ENCODE results near the gene BRD7. TPM values are rescaled to one million over a fixed set of nuclear protein-coding genes. Genes with fewer than 3 reads are reported as not detected.

BRD7 gene

GRCh38 chr16:50267651-50268050, 101.1 kb downstream of the BRD7 start:
- Histone ChIP-seq H4K8ac (ENCODE audit: low read depth, low read length) (no peak overlapping the region), H3K9ac (ENCODE audit: low read depth, low read length, poor library complexity) (no peak overlapping the region), H3K4me2 (ENCODE audit: insufficient read depth, low read length, poor library complexity, severe bottlenecking) (no peak overlapping the region), H2BK15ac (ENCODE audit: low read length) (no peak overlapping the region), H3K4me1 (ENCODE audit: control insufficient read depth in 2 of 2, insufficient read depth in 1 of 2, low read depth in 1 of 2, low read length in 2 of 2) (peaks cover 4 to 5% of the 10 kb centered on the region in 2 donors), H3K36me3 (replicated peaks in 1 of 2; ENCODE audit: control insufficient read depth in 2 of 2, insufficient read depth in 2 of 2, low read length in 2 of 2) (no peaks in the 10 kb centered on the region), H3K4ac (ENCODE audit: low read length) (no peak overlapping the region), H2AFZ (ENCODE audit: low read length) (no peak overlapping the region), H2BK12ac (ENCODE audit: low read length) (no peak overlapping the region), H3K18ac (ENCODE audit: low read length) (no peak overlapping the region), H3K27me3 (ENCODE audit: control insufficient read depth in 3 of 3, insufficient read depth in 3 of 3, low read depth in 1 of 3, low read length in 3 of 3) (peaks cover 0 to under 1% (median 0%) of the 10 kb centered on the region in 3 experiments), H3K9me3 (replicated peaks in 1 of 2; ENCODE audit: control insufficient read depth in 2 of 2, insufficient read depth in 1 of 2, low read depth in 1 of 2, low read length in 2 of 2) (no peaks in the 10 kb centered on the region), H2BK120ac (ENCODE audit: low read depth, low read length) (no peak overlapping the region), H3K4me3 (ENCODE audit: low read length in 2 of 2) (no peak overlapping the region), H2BK5ac (ENCODE audit: low read length) (no peak overlapping the region), H4K91ac (ENCODE audit: low read depth, low read length, poor library complexity) (no peak overlapping the region), H3K79me1 (ENCODE audit: low read depth, low read length) (no peaks in the 10 kb centered on the region), H2AK5ac (ENCODE audit: low read depth, low read length) (no peak overlapping the region), H3K14ac (ENCODE audit: low read length) (no peak overlapping the region), H3K23ac (ENCODE audit: low read depth, low read length, poor library complexity) (no peak overlapping the region), H3K27ac (replicated peaks; ENCODE audit: low read length) (no peak overlapping the region)
- no CpG with 5 or more reads among the region's 3 CpGs for WGBS, 2 donors (ENCODE audit: extremely low coverage in 2 of 2, insufficient read length in 2 of 2, insufficient replicate concordance in 1 of 2)
- DNase-seq (ENCODE audit: low spot score) = no peak

DNA sequence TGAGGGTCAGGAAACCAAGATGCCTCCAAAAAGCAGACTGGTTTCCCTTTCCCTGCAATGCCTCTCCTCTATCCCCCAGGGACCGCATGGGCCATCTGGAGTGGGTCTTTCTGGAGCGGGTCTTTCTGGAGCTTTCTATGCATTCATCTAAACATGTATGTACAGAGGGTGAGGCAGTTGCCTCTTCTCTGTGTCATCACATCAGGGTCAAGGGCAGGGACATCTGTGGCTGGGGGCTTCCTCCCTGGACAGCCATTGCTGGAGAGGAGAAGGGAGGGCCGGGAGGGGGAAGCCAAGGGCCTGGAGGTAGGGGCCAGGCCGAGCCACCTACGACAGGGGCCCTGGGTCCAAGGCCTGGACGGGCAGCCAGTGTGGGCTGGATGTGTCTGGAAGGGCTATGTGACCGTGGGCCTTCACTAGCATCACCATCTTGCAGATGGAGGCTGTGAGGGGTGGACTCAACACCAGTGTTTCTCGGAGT, 101.6 kb downstream of the BRD7 start:
- no peak overlapping the region for H2BK15ac ChIP-seq (ENCODE audit: low read length)
- H2AFZ ChIP-seq (ENCODE audit: low read length) = no peak overlapping the region
- no peak overlapping the region for H3K4ac ChIP-seq (ENCODE audit: low read length)
- H3K27me3 ChIP-seq (ENCODE audit: control insufficient read depth in 3 of 3, insufficient read depth in 3 of 3, low read depth in 1 of 3, low read length in 3 of 3) = peaks cover 0 to 3% (median 0%) of the 10 kb centered on the region in 3 experiments
- H3K9me3 ChIP-seq (replicated peaks in 1 of 2; ENCODE audit: control insufficient read depth in 2 of 2, insufficient read depth in 1 of 2, low read depth in 1 of 2, low read length in 2 of 2) = no peaks in the 10 kb centered on the region
- H3K27ac ChIP-seq (replicated peaks; ENCODE audit: low read length) = no peak overlapping the region
- no peaks in the 10 kb centered on the region for H3K36me3 ChIP-seq (replicated peaks in 1 of 2; ENCODE audit: control insufficient read depth in 2 of 2, insufficient read depth in 2 of 2, low read length in 2 of 2)
- DNase-seq (ENCODE audit: low spot score) = no peak
- H4K91ac ChIP-seq (ENCODE audit: low read depth, low read length, poor library complexity) = no peak overlapping the region
- H2AK5ac ChIP-seq (ENCODE audit: low read depth, low read length) = no peak overlapping the region
- no peak overlapping the region for H2BK12ac ChIP-seq (ENCODE audit: low read length)
- no CpG with 5 or more reads among the region's 8 CpGs for WGBS, 2 donors (ENCODE audit: extremely low coverage in 2 of 2, insufficient read length in 2 of 2, insufficient replicate concordance in 1 of 2)
- H3K4me3 ChIP-seq (ENCODE audit: low read length in 2 of 2) = no peak overlapping the region
- H3K79me1 ChIP-seq (ENCODE audit: low read depth, low read length) = no peaks in the 10 kb centered on the region
- peaks cover 4 to 5% of the 10 kb centered on the region in 2 donors for H3K4me1 ChIP-seq (ENCODE audit: control insufficient read depth in 2 of 2, insufficient read depth in 1 of 2, low read depth in 1 of 2, low read length in 2 of 2)
- H2BK120ac ChIP-seq (ENCODE audit: low read depth, low read length) = no peak overlapping the region
- H4K8ac ChIP-seq (ENCODE audit: low read depth, low read length) = no peak overlapping the region
- no peak overlapping the region for H3K23ac ChIP-seq (ENCODE audit: low read depth, low read length, poor library complexity)
- no peak overlapping the region for H2BK5ac ChIP-seq (ENCODE audit: low read length)
- H3K14ac ChIP-seq (ENCODE audit: low read length) = no peak overlapping the region
- no peak overlapping the region for H3K9ac ChIP-seq (ENCODE audit: low read depth, low read length, poor library complexity)
- H3K18ac ChIP-seq (ENCODE audit: low read length) = no peak overlapping the region
- H3K4me2 ChIP-seq (ENCODE audit: insufficient read depth, low read length, poor library complexity, severe bottlenecking) = no peak overlapping the region

- Histone ChIP-seq H3K79me1 (ENCODE audit: low read depth, low read length) (no peaks in the 10 kb centered on the region), H2AK5ac (ENCODE audit: low read depth, low read length) (peak within 1 kb of the TSS; percentile 72), H2BK12ac (ENCODE audit: low read length) (peak within 1 kb of the TSS; percentile 82), H3K23ac (ENCODE audit: low read depth, low read length, poor library complexity) (peak within 1 kb of the TSS; percentile 60), H3K9ac (ENCODE audit: low read depth, low read length, poor library complexity) (peak within 1 kb of the TSS; percentile 61), H3K27me3 (ENCODE audit: control insufficient read depth in 3 of 3, insufficient read depth in 3 of 3, low read depth in 1 of 3, low read length in 3 of 3) (peaks cover 0 to 3% (median 0%) of the 10 kb centered on the region in 3 experiments), H3K9me3 (replicated peaks in 1 of 2; ENCODE audit: control insufficient read depth in 2 of 2, insufficient read depth in 1 of 2, low read depth in 1 of 2, low read length in 2 of 2) (no peaks in the 10 kb centered on the region), H2AFZ (ENCODE audit: low read length) (peak within 1 kb of the TSS; percentile 77), H3K4me1 (ENCODE audit: control insufficient read depth in 2 of 2, insufficient read depth in 1 of 2, low read depth in 1 of 2, low read length in 2 of 2) (peaks cover 4 to 5% of the 10 kb centered on the region in 2 donors), H3K27ac (replicated peaks; ENCODE audit: low read length) (no peak within 1 kb of the TSS), H2BK120ac (ENCODE audit: low read depth, low read length) (no peak within 1 kb of the TSS), H3K18ac (ENCODE audit: low read length) (peak within 1 kb of the TSS; percentile 44), H3K4me2 (ENCODE audit: insufficient read depth, low read length, poor library complexity, severe bottlenecking) (no peak within 1 kb of the TSS), H4K91ac (ENCODE audit: low read depth, low read length, poor library complexity) (no peak within 1 kb of the TSS), H3K36me3 (replicated peaks in 1 of 2; ENCODE audit: control insufficient read depth in 2 of 2, insufficient read depth in 2 of 2, low read length in 2 of 2) (no peaks in the 10 kb centered on the region), H3K4me3 (ENCODE audit: low read length in 2 of 2) (no peak within 1 kb of the TSS), H2BK5ac (ENCODE audit: low read length) (no peak within 1 kb of the TSS), H2BK15ac (ENCODE audit: low read length) (peak within 1 kb of the TSS; percentile 69), H3K14ac (ENCODE audit: low read length) (no peak within 1 kb of the TSS), H4K8ac (ENCODE audit: low read depth, low read length) (no peak within 1 kb of the TSS), H3K4ac (ENCODE audit: low read length) (no peak within 1 kb of the TSS)
- DNase-seq (ENCODE audit: low spot score) = no peak
- WGBS, 2 donors (ENCODE audit: extremely low coverage in 2 of 2, insufficient read length in 2 of 2, insufficient replicate concordance in 1 of 2) = no CpG with 5 or more reads among the region's 25 CpGs
Observed at GRCh38 chr16:50266337-50267091, 102.3 kb downstream of the BRD7 start, which contains the start of gene ADCY7. Gene ADCY7, plus strand, starts transcription at chr16:50266551. Its CDS starts 21,629 bp downstream, at chr16:50288180.

Small RNA genes lying within 50 kb of the gene (small RNA-seq; reads per million reads assigned to genes)
- not detected for gene MIR6771 (ENCODE audit: insufficient read depth)
